ENCODE measurements around the gene MICB.
"Not testable (repeated sequence)": the region's sequence is repeated elsewhere in the genome, so short reads cannot be mapped to it uniquely, and the experiment has no call there.

MICB gene

DNA sequence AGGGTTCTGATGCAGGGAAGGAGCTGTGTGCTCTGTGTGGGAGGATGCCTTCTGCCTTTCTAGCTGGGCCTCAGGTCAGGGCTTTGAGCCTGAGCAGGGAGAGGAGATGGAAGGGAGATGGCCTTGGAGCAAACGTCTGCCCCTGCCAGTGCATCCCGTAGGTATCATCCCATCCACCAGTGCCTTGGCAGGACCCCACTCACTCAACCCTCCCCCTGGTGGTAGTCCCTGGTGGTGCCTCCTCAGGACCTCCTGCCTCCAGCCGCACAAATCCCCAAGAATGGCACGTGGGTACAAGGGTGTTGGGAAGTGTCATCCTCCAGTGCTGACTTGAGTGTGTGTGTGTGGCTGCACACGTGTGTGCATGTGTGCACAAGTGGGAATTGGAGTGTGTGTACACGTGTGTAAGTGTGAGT is 23.1 kb upstream of the MICB start:
- DNase-seq (ENCODE audit: low spot score): no peak

- no peak for DNase-seq (ENCODE audit: low spot score)
Observed at GRCh38 chr6:31476515-31477139, 21.3 kb upstream of the MICB start.

GRCh38 chr6:31477521-31477920 is 20.4 kb upstream of the MICB start:
- DNase-seq (ENCODE audit: low spot score): no peak

DNA sequence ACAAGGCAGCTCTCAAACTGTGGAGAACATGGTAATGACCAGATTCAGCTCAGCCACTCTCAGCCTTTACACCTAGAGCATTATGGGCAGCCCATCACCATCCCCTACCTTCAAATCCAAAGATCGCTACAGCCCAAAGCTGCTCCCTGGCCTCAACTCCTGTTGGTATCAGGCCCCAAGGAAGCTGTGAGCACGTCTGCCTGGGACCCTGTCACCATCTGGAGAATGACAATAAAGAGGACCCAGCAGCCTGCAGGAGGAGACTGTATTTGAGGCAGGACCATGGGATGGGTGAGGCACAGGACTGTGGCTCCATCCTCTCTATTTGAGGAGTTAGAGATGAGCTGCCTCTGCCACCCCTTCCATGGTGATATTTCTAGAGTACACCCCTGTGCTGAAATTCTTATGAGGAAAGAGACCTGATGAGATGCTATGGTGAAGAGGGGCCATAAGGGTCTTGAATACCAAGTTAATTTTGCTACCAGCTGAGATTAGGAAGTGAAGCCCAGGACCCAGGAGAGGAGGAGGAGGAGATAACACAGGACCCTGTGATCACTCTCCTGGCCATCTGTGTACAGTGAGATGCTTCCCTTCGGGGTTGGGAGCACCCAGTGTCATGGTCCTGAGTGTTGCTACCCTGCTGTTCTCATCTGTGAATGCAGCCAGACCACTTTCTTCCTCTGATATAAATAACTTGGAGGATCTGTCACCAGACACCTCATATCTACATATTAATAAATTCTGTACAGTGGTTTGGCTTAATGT is 19.6 kb upstream of the MICB start:
- DNase-seq (ENCODE audit: low spot score): no peak

GRCh38 chr6:31479151-31479932 is 18.6 kb upstream of the MICB start:
- no peak for DNase-seq (ENCODE audit: low spot score)

- no peak for DNase-seq (ENCODE audit: low spot score)
Observed at GRCh38 chr6:31479933-31480535, 17.9 kb upstream of the MICB start.

DNA sequence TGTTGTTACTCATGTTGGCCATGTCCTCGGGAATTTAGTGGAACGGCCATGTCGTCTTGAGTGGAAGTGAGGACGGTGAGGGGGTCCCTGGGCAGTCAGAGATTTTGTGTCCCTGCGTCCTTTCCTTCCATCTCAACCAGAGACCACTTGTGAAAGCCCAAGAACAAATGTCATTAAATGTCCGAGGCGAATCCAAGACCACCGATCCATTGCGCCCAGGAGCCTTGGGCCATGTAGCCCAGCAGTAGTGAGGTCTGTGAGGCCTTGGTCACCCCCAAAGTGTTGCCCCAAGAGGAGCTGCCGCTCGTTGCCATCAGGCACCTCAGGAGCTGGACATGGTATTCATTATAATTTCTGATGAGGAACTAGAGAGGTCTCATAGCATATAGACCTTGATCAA is 17.4 kb upstream of the MICB start:
- DNase-seq (ENCODE audit: low spot score): no peak

DNA sequence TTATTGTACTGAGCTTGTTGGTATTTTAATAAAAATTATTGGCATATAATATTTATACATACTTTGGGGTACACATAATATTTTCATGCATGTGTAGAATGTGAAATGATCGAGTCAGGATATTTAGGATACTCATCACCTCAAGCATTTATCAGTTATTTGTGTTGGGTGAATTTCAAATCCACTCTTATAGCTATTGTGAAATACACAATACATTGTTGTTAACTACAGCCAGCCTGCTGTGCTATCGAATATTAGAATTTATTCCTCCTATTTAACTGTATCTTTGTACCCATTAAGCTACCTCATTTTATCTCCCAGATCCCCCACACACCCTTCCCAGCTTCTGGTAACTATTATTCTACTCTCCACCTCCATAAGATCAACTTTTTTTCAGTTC is 14.6 kb upstream of the MICB start:
- no peak for DNase-seq (ENCODE audit: low spot score)

- no peak for DNase-seq (ENCODE audit: low spot score)
Observed at GRCh38 chr6:31485055-31485454, 12.9 kb upstream of the MICB start.

- not testable (repeated sequence) for DNase-seq (ENCODE audit: low spot score)
Observed at GRCh38 chr6:31486065-31486837, 11.7 kb upstream of the MICB start.

- DNase-seq (ENCODE audit: low spot score): not testable (repeated sequence)
Observed at GRCh38 chr6:31487674-31488073, 10.3 kb upstream of the MICB start.

GRCh38 chr6:31489086-31489485 is 8.9 kb upstream of the MICB start:
- no peak for DNase-seq (ENCODE audit: low spot score)

DNA sequence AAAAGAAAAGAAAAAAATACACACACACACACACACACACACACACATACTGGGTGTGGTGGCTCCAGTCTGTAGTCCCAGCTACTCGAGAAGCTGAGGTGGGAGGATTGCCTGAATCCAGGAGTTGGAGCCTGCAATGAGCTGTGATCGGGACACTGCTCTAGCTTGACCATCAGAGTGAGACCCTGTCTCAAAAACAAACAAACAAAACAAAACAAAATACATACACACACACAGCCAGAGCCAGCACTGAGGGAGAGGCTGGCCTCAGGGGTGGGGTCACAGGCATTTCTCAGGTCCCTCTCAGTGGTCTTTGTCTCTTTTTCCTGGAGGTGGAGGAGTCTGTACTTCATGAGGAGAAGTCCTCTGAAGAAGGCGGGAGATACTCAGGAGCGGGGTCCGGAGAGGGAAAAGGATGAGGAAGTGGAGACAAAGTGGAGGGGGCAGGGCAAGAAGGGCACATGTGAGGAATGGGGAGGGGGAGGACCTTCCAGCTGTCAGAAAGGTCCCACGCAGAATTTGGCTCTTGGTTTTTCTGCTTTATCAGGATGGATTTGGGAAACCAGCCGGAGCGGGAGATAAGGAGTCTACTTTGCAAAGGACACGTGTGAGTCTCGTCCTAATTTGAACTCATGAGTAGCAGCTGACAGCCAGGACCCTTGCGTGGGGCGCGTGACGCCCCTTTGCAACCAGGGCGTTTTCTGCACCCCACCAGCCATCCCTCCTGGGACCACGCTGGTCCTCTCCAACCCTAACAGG is 7.7 kb upstream of the MICB start:
- DNase-seq (ENCODE audit: low spot score): no peak

DNA sequence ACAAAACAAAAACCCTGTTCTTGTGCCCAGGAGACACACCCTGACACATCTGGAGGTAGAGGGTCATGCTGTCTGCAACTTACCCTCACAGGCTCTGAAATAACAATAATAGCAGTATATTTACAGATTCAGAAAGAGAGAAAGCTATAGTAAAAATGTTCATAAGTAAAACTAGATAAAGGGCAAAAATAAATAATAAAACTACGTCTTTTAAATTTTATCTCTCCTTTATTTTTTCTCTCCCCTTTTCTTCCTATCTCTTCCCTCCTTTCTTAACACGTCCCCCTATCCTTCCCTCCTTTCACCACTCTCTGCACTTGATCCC is 4.4 kb upstream of the MICB start:
- DNase-seq (ENCODE audit: low spot score): not testable (repeated sequence)

DNA sequence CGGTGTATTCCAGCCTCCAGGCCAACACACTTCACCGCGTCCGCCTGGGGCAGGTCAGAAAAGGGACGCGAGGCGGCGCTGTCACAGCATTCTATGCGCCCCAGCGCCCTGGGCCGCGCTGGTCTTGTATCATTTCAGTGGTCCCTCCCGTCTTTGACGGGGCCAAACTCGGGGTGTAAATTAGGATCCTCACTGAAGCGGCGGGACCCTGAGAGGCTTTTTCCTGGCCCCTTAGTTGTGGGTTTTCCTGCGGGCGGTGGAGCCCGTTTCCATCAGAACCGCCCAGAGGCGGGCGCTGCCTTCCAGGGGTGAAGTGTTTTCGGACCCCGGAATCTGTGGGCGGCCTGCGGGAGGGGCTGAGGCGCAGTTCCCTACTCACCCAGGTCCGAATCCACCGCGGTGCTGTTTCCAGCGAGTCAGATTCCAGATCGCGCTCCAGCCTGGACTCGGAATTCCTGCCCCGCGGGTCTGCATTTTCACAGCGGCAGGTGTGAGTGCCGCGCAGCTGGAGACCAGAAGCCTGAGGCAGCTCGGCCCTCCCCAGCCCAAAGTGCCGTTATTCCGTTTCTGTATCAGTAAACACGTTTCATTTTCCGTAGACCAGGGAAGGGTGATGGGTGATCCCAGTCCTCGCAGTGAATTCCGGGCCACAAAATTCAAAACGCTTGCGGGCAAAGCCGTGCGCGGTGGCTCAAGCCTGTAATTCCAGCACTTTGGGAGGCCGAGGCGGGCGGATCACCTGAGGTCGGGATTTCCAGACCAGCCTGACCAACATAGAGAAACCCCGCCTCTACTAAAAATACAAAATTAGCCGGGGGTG is 3.9 kb upstream of the MICB start:
- DNase-seq (ENCODE audit: low spot score): peak; percentile 82

- DNase-seq (ENCODE audit: low spot score): no peak
Observed at GRCh38 chr6:31495580-31495979, 2.4 kb upstream of the MICB start.

DNA sequence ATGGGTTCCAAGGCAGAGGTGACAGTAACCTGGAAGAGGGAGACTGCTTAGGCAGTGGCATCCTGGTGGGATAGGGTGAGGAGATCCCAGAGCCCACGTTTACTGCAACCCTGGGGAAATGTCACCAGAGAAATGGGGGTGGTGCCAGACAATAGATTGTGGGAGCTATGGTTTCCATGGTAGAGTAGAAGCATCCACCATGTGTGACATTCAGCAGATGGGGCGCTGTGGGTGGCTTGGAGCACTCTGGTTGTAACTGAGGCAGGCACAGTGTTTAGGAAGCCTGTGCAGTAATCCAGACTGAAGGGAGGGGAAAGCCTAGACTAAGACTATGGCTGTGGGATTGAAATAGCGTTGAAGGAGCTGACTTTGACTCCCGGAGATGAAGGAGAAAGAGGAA is 1.1 kb upstream of the MICB start:
- peak; percentile 42 for DNase-seq (ENCODE audit: low spot score)

- peak; percentile 34 for DNase-seq (ENCODE audit: low spot score)
Observed at GRCh38 chr6:31498748-31499147, 803 bp downstream of the MICB start.

GRCh38 chr6:31499648-31500047 is 1.7 kb downstream of the MICB start:
- DNase-seq (ENCODE audit: low spot score): not testable (repeated sequence)

DNA sequence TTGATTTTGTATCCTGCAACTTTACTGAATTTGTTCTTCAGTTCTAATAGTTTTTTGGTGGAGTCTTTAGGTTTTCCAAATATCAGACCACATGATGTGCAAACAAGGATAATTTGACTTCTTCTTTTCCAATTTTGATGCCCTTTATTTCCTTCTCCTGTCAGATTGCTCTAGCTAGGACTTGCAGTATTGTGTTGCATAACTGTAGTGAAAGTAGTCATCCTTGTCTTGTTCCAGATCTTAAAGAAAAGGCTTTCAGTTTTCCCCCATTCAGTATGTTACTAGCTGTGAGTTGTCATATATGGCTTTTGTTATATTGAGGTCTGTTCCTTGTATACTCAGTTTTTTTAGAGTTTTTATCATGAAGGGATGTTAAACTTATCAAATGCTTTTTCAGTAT is 4.6 kb downstream of the MICB start:
- DNase-seq (ENCODE audit: low spot score): no peak

Measured in cerebellar cortex (tissue), 1 donor.